PC-9 (cell line): ENCODE data around the gene ZDHHC1. TPM values are rescaled to one million over a fixed set of nuclear protein-coding genes. Genes with fewer than 3 reads are reported as not detected.
A peak's percentile ranks its signal among the peaks of the same experiment; 100 is the strongest.

Source experiments
- BruUV-seq: library from RNA; stranded (reverse); fragments of 400-500 nt; replicated peaks from 2 replicates; lab custom pipeline; 2021; lab: Mats Ljungman, UMichigan
- CTCF ChIA-PET: fragments of 300-600 bp; sonication (Branson Sonifier 250); formaldehyde crosslinking; loops from one replicate; lab custom pipeline; 2022; ENCODE audit warnings: antibody characterized with exemption; lab: Charles Lee
- POLR2A ChIA-PET: fragments of 300-600 bp; sonication (Branson Sonifier 250); formaldehyde crosslinking; loops from one replicate; lab custom pipeline; 2022; ENCODE audit warnings: antibody characterized with exemption; ENCODE audit not compliant: unreplicated experiment; lab: Charles Lee
- DNase-seq, 2 experiments: peaks; one replicate each; pipeline versions ENCODE4 v3.0.0 to v3.0.0-alpha.2; 2015 to 2022; ENCODE audit warnings: mixed read lengths in 1 of 2
- H2AFZ ChIP-seq: fragments of 200-600 bp; sonication (generic); 2 replicates; pipeline ENCODE4 v1.8.1; 2017; ENCODE audit warnings: antibody characterized with exemption
- H3F3A ChIP-seq: fragments of 200-600 bp; sonication (generic); 2 replicates; pipeline ENCODE4 v1.8.1; 2017; ENCODE audit warnings: antibody characterized with exemption, mild to moderate bottlenecking, low read depth; ENCODE audit not compliant: insufficient read depth
- H3K27ac ChIP-seq: fragments of 200-600 bp; sonication (generic); 2 replicates; pipeline ENCODE4 v1.6.1; 2016; ENCODE audit warnings: mixed run types
- H3K27me3 ChIP-seq: fragments of 200-600 bp; sonication (generic); 2 replicates; pipeline ENCODE4 v1.6.1; 2016; ENCODE audit warnings: low read depth, mixed run types; ENCODE audit not compliant: insufficient read depth
- H3K36me3 ChIP-seq: fragments of 200-600 bp; sonication (generic); 2 replicates; pipeline ENCODE4 v1.6.1; 2016; ENCODE audit warnings: low read depth, mixed run types
- H3K4me1 ChIP-seq: fragments of 200-600 bp; sonication (generic); replicated peaks from 2 replicates; pipeline ENCODE4 v1.6.1; 2016; ENCODE audit warnings: mixed run types; ENCODE audit not compliant: insufficient read depth
- H3K4me2 ChIP-seq: fragments of 200-600 bp; sonication (generic); 2 replicates; pipeline ENCODE4 v1.6.1; 2017; ENCODE audit warnings: mixed run types
- H3K4me3 ChIP-seq: fragments of 200-600 bp; sonication (generic); 2 replicates; pipeline ENCODE4 v1.6.1; 2016; ENCODE audit warnings: mixed run types
- H3K79me2 ChIP-seq: fragments of 200-600 bp; sonication (generic); 2 replicates; pipeline ENCODE4 v1.6.1; 2017; ENCODE audit warnings: low read depth, mixed run types
- H3K9me2 ChIP-seq: fragments of 200-600 bp; sonication (generic); 2 replicates; pipeline ENCODE4 v1.8.1; 2017; ENCODE audit warnings: mild to moderate bottlenecking; ENCODE audit not compliant: insufficient read depth
- H3K9me3 ChIP-seq: fragments of 200-600 bp; sonication (generic); 2 replicates; pipeline ENCODE4 v1.8.1; 2016; ENCODE audit warnings: low read depth; ENCODE audit not compliant: insufficient read depth
- H4K20me1 ChIP-seq: fragments of 200-600 bp; sonication (generic); 2 replicates; pipeline ENCODE4 v1.8.1; 2017; ENCODE audit not compliant: insufficient read depth
- EZH2 ChIP-seq: fragments of 200-600 bp; sonication (generic); IDR thresholded peaks from 2 replicates; pipeline ENCODE4 v1.8.0; 2017; ENCODE audit warnings: antibody characterized with exemption, low read depth
- intact Hi-C: fragments of 100-400 bp; cut with micrococcal nuclease; formaldehyde crosslinking; loops from one replicate; pipeline ENCODE4 v1.10.0; 2022; ENCODE audit not compliant: unreplicated experiment
- total RNA-seq: library from RNA; stranded (reverse); gene quantifications from 2 replicates; pipeline ENCODE4 v1.2.3, GENCODE V29; 2021
- TF ChIP-seq, protein P1 (sequence below): fragments of 200-600 bp; sonication (generic); conservative IDR thresholded peaks from 2 replicates; pipeline ENCODE4 v1.6.1; 2017; ENCODE audit warnings: mixed run types, antibody characterized with exemption, mild to moderate bottlenecking, moderate library complexity

The ZDHHC1 gene
- total RNA-seq, 1 experiment from 2014 or later: 12.8 TPM

DNA sequence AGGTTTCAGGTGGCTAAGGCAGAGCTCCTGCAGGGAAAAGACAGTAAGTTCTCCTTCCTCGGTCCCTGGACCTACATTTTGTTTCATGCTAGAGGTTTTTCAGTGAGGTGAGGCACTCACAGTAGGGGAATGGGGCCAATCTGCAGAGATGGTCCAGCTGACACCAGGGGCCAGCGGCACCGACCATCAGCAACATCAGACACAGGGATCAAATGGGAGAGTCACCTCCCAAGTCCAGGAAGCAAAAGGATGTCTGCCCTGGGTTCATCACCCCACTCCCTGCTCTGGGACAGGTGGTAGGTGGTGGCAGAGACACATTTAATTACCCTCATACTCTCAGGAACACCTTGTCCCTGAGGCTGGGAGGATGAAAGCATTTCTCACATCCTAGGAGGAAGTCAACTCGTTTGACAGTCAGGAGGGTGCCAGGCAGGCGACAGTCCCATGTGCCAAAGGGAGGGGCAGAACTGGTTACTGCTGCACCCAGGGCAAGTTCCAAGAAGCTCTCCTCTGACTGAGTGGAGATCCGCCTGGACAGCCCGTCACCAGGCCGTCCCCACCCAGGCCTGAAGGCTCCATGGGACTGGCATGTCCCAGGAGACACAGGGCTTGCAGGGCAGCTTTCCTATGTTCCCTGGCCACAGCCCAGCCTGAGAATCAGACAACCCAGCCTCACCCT is 45.5 kb upstream of the ZDHHC1 start:
- no TSS peak for BruUV-seq
- H3K4me3 ChIP-seq: no peak overlapping the region
- no peaks in the 10 kb centered on the region for H3K9me2 ChIP-seq
- ChIA-PET CTCF (interaction anchor here (0.6 to 1.0 kb wide), 2 partner anchors 15 to 102 kb away, joined by 3 read pairs; no protein-coding TSS in a partner anchor), POLR2A (no interaction called here)
- intact Hi-C loops: loop anchor here (10.0 kb wide), 2 partner anchors 267 to 567 kb away; partner anchors contain the start of genes E2F4, ELMO3 and EXOC3L1
- H3K9me3 ChIP-seq: no peaks in the 10 kb centered on the region
- peaks cover 55% of the 10 kb centered on the region for H4K20me1 ChIP-seq
- no peak overlapping the region for H2AFZ ChIP-seq
- no peaks in the 10 kb centered on the region for H3F3A ChIP-seq
- no peak overlapping the region for H3K27ac ChIP-seq
- DNase-seq: peak in 1 of 2 experiments; percentile 72
- peaks cover 19% of the 10 kb centered on the region for H3K79me2 ChIP-seq
- H3K36me3 ChIP-seq: no peaks in the 10 kb centered on the region
- H3K4me2 ChIP-seq: no peak overlapping the region
- no peaks in the 10 kb centered on the region for H3K27me3 ChIP-seq
- TF ChIP-seq, protein P1, sequence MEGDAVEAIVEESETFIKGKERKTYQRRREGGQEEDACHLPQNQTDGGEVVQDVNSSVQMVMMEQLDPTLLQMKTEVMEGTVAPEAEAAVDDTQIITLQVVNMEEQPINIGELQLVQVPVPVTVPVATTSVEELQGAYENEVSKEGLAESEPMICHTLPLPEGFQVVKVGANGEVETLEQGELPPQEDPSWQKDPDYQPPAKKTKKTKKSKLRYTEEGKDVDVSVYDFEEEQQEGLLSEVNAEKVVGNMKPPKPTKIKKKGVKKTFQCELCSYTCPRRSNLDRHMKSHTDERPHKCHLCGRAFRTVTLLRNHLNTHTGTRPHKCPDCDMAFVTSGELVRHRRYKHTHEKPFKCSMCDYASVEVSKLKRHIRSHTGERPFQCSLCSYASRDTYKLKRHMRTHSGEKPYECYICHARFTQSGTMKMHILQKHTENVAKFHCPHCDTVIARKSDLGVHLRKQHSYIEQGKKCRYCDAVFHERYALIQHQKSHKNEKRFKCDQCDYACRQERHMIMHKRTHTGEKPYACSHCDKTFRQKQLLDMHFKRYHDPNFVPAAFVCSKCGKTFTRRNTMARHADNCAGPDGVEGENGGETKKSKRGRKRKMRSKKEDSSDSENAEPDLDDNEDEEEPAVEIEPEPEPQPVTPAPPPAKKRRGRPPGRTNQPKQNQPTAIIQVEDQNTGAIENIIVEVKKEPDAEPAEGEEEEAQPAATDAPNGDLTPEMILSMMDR: no peak
- no peak for TF ChIP-seq EZH2
- 0 out of 2 replicates have a peak, but pooled peaks cover 5% of the 10 kb centered on the region for H3K4me1 ChIP-seq

DNA sequence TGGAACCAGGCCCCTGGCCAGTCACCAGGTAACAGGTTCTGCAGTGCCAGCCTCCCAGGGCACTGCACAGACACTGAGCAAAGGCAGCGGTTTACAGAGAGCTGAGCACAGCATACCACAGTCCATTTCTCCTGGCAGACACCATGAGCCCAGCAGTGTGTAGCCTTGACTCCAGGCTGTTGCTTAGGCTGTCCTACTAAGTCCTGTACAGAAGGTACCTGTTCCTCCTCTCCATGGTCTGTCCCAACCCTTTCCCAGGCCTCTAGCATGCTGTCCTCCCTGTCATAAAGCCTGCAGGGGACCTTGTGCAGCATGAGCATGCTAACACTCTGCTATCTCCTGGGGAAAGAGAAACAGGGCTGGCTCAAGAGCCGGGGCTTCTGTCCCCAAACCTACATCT is 44.7 kb upstream of the ZDHHC1 start:
- Histone ChIP-seq H3K4me1 (0 out of 2 replicates have a peak, but pooled peaks cover 5% of the 10 kb centered on the region), H3K4me2 (no peak overlapping the region), H2AFZ (no peak overlapping the region), H3K27ac (no peak overlapping the region), H3K79me2 (peaks cover 19% of the 10 kb centered on the region), H3K9me2 (no peaks in the 10 kb centered on the region), H3K9me3 (no peaks in the 10 kb centered on the region), H4K20me1 (peaks cover 50% of the 10 kb centered on the region), H3K36me3 (no peaks in the 10 kb centered on the region), H3K27me3 (no peaks in the 10 kb centered on the region), H3F3A (no peaks in the 10 kb centered on the region), H3K4me3 (no peak overlapping the region)
- ChIA-PET POLR2A (no interaction called here), CTCF (no interaction called here)
- no peak for TF ChIP-seq EZH2
- TF ChIP-seq, protein P1: no peak
- no peak for DNase-seq
- intact Hi-C loops: loop anchor here (10.0 kb wide), 2 partner anchors 266 to 566 kb away; partner anchors contain the start of genes E2F4, ELMO3 and EXOC3L1
- no TSS peak for BruUV-seq

DNA sequence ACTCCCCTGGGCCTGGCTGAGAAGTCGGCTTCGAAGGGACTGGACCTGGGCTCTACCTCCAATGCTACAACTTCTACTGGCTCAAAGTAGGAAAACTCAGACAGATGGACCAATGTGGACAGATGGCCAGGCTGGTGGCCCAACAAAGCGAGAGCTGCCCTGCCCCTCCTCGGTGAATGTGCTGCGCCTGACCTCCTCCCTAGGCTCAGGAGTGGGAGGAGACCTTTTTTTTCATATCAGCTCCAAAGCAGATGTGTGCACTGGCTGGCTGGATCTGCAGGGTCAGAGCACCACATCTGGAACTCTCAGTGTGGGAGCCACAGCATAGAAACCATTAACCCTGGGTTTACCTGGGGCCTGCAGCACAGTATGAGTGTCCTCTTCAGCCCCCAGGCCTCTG is 43.9 kb upstream of the ZDHHC1 start:
- DNase-seq: no peak
- intact Hi-C loops: loop anchor here (10.0 kb wide), 2 partner anchors 265 to 565 kb away; partner anchors contain the start of genes E2F4, ELMO3 and EXOC3L1
- Histone ChIP-seq H3K9me2 (no peaks in the 10 kb centered on the region), H3K27ac (no peak overlapping the region), H2AFZ (no peak overlapping the region), H3K4me1 (no peaks in the 10 kb centered on the region), H3K36me3 (no peaks in the 10 kb centered on the region), H3K4me2 (no peak overlapping the region), H3K9me3 (no peaks in the 10 kb centered on the region), H3K27me3 (no peaks in the 10 kb centered on the region), H3K79me2 (peaks cover 16% of the 10 kb centered on the region; the same call in 1 of the 2 replicates), H3F3A (no peaks in the 10 kb centered on the region), H4K20me1 (peaks cover 46% of the 10 kb centered on the region), H3K4me3 (no peak overlapping the region)
- BruUV-seq: no TSS peak
- ChIA-PET CTCF (interaction anchor here (0.6 kb wide), 1 partner anchor 307 kb away, joined by 9 read pairs; no protein-coding TSS in a partner anchor), POLR2A (no interaction called here)
- TF ChIP-seq, protein P1: no peak
- no peak for TF ChIP-seq EZH2
